ENCODE measurements around the gene EIF2B5.

Gene EIF2B5

GRCh38 chr3:184176377-184177330, 41.5 kb downstream of the EIF2B5 start:
- H3K4me3 ChIP-seq (replicated peaks; ENCODE audit: low read depth, low read length): peak overlapping the region; percentile 77
- peak; percentile 94 for DNase-seq (ENCODE audit: low read depth)
- no peak for TF ChIP-seq CTCF (IDR thresholded peaks at IDR 0.05; ENCODE audit: low read length, missing control alignments)

GRCh38 chr3:184177331-184177731, 42.2 kb downstream of the EIF2B5 start:
- no peak for TF ChIP-seq CTCF (IDR thresholded peaks at IDR 0.05; ENCODE audit: low read length, missing control alignments)
- H3K4me3 ChIP-seq (replicated peaks; ENCODE audit: low read depth, low read length): peak overlapping the region; percentile 77
- peak; percentile 64 for DNase-seq (ENCODE audit: low read depth)

- H3K4me3 ChIP-seq (replicated peaks; ENCODE audit: low read depth, low read length): peak overlapping the region; percentile 77
- DNase-seq (ENCODE audit: low read depth): no peak
- no peak for TF ChIP-seq CTCF (IDR thresholded peaks at IDR 0.05; ENCODE audit: low read length, missing control alignments)
Observed at GRCh38 chr3:184177767-184178306, 42.7 kb downstream of the EIF2B5 start.

- H3K4me3 ChIP-seq (replicated peaks; ENCODE audit: low read depth, low read length): no peak overlapping the region
- TF ChIP-seq CTCF (IDR thresholded peaks at IDR 0.05; ENCODE audit: low read length, missing control alignments): no peak
Observed at GRCh38 chr3:184178521-184179138, 43.5 kb downstream of the EIF2B5 start.

GRCh38 chr3:184180165-184180564, 45.0 kb downstream of the EIF2B5 start:
- no peak overlapping the region for H3K4me3 ChIP-seq (replicated peaks; ENCODE audit: low read depth, low read length)
- DNase-seq (ENCODE audit: low read depth): peak; percentile 85
- TF ChIP-seq CTCF (IDR thresholded peaks at IDR 0.05; ENCODE audit: low read length, missing control alignments): no peak

More at GRCh38 chr3:184178521-184179138, 43.5 kb downstream of the EIF2B5 start:
- DNase-seq (ENCODE audit: low read depth): no peak

- TF ChIP-seq CTCF (IDR thresholded peaks at IDR 0.05; ENCODE audit: low read length, missing control alignments): no peak
- DNase-seq (ENCODE audit: low read depth): no peak
- H3K4me3 ChIP-seq (replicated peaks; ENCODE audit: low read depth, low read length): no peak overlapping the region
Observed at GRCh38 chr3:184181596-184181995, 46.4 kb downstream of the EIF2B5 start.
